T-helper 17 cell (primary cell): Measurements from ENCODE around the gene HS6ST3. TPM values are rescaled to one million over a fixed set of nuclear protein-coding genes. Genes with fewer than 3 reads are reported as not detected.
"Not testable (repeated sequence)": the region's sequence is repeated elsewhere in the genome, so short reads cannot be mapped to it uniquely, and the experiment has no call there.

Source experiments
- ATAC-seq: fragments of 150-1000 bp; cut with Tn5 transposase; 2 replicates; pipeline ENCODE4 v1.10.0; 2021; ENCODE audit warnings: mild to moderate bottlenecking, moderate library complexity
- DNase-seq, 3 donors: peaks; one replicate each; pipeline versions ENCODE4 v3.0.0 to v3.0.0-alpha.2; 2020 to 2021
- H3K9me3 ChIP-seq: one replicate; pipeline ENCODE4 v1.7.0; 2013; ENCODE audit warnings: low read length, mild to moderate bottlenecking; ENCODE audit not compliant: control insufficient read depth, poor library complexity, severe bottlenecking
- H3K27ac Mint-ChIP-seq: one replicate; pipeline ENCODE4 v1.8.0; 2022; ENCODE audit warnings: mild to moderate bottlenecking, moderate library complexity, mixed read lengths
- H3K27me3 Mint-ChIP-seq: one replicate; pipeline ENCODE4 v1.8.0; 2022; ENCODE audit warnings: mixed read lengths
- H3K36me3 Mint-ChIP-seq: one replicate; pipeline ENCODE4 v1.8.0; 2022; ENCODE audit warnings: low read depth, mixed read lengths
- H3K4me1 Mint-ChIP-seq: one replicate; pipeline ENCODE4 v1.8.0; 2022; ENCODE audit warnings: mild to moderate bottlenecking, mixed read lengths
- H3K4me3 Mint-ChIP-seq: one replicate; pipeline ENCODE4 v1.8.0; 2022; ENCODE audit warnings: mild to moderate bottlenecking, moderate library complexity, mixed read lengths
- total RNA-seq, 4 donors: library from RNA in 2 of 4; stranded (reverse) in 2 of 4; gene quantifications; one replicate each; pipeline ENCODE4 v1.2.3 and lab custom pipeline; 2022 to 2026

Gene HS6ST3
- total RNA-seq, 2 donors from 2014 or later: not detected

DNA sequence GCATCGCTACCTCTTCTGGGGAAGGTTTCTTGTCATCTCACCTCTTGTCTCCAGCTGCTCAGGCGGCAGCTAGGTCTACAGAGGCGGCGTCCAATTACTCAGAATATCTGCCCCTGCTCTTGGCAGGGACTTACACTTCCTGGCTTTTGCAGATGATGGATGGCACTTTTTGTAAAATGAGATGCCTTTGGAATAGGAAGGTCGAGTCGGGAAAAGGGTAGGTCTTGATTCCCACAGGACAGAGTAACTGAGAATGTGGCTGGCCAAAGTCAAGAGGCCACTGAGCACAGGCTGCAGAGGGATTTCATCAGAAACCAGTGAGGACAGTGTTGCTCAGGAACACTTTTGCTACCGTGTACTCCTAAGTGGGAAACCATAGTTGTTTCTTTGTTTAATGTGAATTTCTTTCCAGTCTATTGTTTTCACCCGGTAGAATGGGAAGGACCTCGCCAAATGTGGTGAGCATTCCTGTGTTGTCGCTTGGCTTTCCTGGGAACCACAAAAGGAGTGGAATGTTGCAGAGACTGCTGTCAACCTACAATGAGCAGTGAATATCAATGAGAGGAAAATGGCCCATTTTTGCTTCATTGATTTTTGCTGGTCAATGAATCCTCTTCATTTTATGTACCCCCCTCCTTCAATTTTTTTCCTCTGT lies 383.7 kb downstream of the HS6ST3 start:
- no peak for ATAC-seq

DNA sequence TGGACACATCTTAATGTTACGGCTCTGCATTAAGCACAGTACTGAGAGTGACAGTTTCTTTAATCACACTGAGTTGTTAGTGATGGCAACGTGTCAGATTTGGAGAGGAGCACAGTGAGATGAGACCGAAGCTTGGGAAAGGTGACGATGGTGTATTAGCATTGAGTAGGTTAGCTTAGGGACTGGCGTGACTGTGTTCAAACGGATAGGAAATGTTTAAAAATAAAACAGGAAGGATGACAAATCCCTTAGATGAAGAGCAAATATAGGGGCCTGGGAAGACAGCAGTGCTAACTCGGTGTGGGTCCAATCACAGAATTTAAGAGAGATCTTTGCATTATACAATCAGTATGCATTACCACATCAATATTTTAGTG lies 384.3 kb downstream of the HS6ST3 start:
- no peaks in the 10 kb centered on the region for H3K36me3 Mint-ChIP-seq
- ATAC-seq (no peak), DNase-seq (no peak)
- no peak overlapping the region for H3K4me3 Mint-ChIP-seq
- H3K27ac Mint-ChIP-seq: no peak overlapping the region
- no peaks in the 10 kb centered on the region for H3K9me3 ChIP-seq
- H3K27me3 Mint-ChIP-seq: no peaks in the 10 kb centered on the region
- no peaks in the 10 kb centered on the region for H3K4me1 Mint-ChIP-seq

More for the DNA sequence above, 383.7 kb downstream of the HS6ST3 start:
- H3K4me1 Mint-ChIP-seq: no peaks in the 10 kb centered on the region
- no peaks in the 10 kb centered on the region for H3K36me3 Mint-ChIP-seq
- H3K27me3 Mint-ChIP-seq: no peaks in the 10 kb centered on the region
- no peak overlapping the region for H3K4me3 Mint-ChIP-seq
- DNase-seq: no peak
- H3K9me3 ChIP-seq: no peaks in the 10 kb centered on the region
- no peak overlapping the region for H3K27ac Mint-ChIP-seq

DNA sequence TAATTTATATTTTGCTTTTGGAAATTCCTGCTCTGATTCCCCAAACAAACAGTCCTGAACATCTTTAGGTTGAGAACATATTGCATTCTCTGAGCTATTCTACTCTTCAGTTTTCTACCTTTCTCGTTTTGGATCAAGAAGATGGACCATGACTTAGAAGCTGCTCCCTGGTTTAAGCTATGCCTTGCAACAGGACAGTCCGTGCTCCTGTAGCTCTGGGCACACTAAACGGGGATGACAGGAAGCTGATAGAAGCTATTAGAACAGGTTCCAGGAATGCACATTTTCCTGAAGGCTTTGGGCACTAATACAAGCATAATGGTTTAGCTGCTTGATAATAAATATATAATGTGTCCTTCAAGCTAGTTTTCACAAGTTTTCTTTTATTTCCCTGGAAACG lies 385.2 kb downstream of the HS6ST3 start:
- H3K36me3 Mint-ChIP-seq: no peaks in the 10 kb centered on the region
- no peak overlapping the region for H3K27ac Mint-ChIP-seq
- ATAC-seq (no peak), DNase-seq (no peak)
- H3K4me3 Mint-ChIP-seq: no peak overlapping the region
- H3K9me3 ChIP-seq: no peaks in the 10 kb centered on the region
- no peaks in the 10 kb centered on the region for H3K4me1 Mint-ChIP-seq
- H3K27me3 Mint-ChIP-seq: no peaks in the 10 kb centered on the region

DNA sequence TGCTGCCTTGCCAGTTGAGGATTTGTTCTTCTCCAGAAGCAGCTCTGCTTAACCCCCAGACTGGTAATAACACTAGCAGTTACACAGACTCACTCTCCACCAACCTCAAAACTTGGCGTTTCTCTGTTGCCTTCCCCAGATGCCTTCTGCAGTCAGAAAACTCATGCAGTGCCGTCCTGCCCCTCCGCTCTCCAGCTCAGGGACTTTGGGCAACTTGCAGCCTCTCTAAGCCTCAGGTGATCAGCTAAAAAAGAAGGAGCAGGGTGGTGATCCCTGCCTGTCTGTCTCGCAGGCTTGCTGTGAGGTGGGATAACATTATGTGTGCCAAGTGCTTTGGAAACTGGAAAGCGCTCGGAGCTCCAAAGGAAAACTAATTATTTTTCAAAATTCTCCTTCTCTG lies 391.6 kb downstream of the HS6ST3 start:
- no peak overlapping the region for H3K27ac Mint-ChIP-seq
- no peaks in the 10 kb centered on the region for H3K4me1 Mint-ChIP-seq
- no peaks in the 10 kb centered on the region for H3K36me3 Mint-ChIP-seq
- H3K27me3 Mint-ChIP-seq: no peaks in the 10 kb centered on the region
- ATAC-seq (no peak), DNase-seq (no peak)
- no peaks in the 10 kb centered on the region for H3K9me3 ChIP-seq
- no peak overlapping the region for H3K4me3 Mint-ChIP-seq

DNA sequence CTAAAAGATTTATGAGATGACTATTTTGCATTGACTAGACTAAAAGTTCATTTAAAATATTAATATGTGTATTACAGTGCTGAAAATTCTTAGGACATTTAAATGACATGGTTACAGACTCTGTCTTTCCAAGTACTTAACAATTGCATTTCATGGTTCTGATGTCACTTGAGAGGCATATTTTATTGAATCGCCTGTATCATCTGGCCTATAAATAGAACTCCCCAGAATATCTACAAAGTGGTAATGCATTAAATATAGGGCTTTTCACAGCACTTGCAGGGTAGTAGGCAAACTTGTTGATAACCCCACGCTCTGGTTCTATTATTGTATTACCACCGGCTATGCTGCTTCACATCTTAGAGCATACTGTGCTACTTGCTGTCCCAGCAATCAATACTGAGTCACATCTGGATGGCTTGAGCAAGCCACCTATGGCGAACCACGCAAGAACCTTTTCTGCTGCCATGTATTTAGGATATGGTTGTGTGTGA lies 400.6 kb downstream of the HS6ST3 start:
- DNase-seq (no peak), ATAC-seq (no peak)
- Mint-ChIP-seq H3K27ac (no peak overlapping the region), H3K4me3 (no peak overlapping the region), H3K36me3 (no peaks in the 10 kb centered on the region), H3K27me3 (no peaks in the 10 kb centered on the region), H3K4me1 (no peaks in the 10 kb centered on the region)
- H3K9me3 ChIP-seq: no peaks in the 10 kb centered on the region

DNA sequence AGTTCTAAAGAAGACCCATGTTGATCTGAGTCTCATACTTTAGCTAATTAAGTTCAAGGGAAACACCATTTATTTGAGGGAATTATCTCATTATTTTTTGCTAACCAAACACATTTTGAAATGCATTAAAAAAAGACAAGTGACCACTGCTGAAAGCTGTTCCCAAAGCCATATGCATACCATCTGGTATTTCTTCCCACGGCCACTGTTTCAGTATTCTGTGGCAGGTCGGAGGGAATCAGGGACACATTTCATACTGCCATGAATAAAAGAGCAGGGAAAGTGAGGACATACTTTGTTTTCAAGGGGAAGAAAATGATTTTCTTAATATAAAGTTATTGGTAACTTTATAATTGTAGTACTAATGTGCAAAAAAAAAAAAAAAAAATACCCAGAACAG lies 401.2 kb downstream of the HS6ST3 start:
- DNase-seq (no peak), ATAC-seq (no peak)
- Mint-ChIP-seq H3K36me3 (no peaks in the 10 kb centered on the region), H3K4me3 (no peak overlapping the region), H3K4me1 (no peaks in the 10 kb centered on the region), H3K27me3 (no peaks in the 10 kb centered on the region), H3K27ac (no peak overlapping the region)
- H3K9me3 ChIP-seq: no peaks in the 10 kb centered on the region

DNA sequence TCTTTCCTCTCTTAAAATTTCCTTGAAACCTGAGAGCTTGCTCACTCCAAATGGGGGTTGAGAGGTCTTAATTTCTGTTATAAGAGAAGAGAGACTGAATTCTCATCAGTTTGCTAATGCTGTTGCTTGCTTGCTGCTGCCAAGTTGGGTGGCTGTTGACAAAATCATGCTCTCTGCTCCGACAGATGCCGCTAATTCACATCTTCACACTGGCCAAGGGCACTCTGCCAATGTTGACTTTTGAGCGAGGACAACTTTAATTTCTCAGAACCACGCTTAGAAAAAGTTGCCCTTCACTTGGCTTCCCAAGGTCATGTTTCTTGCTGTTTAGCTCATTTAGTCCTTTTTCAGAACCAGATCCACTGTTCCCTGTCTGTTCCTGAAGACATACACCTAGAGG lies 402.9 kb downstream of the HS6ST3 start:
- no peak for ATAC-seq
- H3K4me1 Mint-ChIP-seq: no peaks in the 10 kb centered on the region
- no peaks in the 10 kb centered on the region for H3K36me3 Mint-ChIP-seq
- no peak overlapping the region for H3K4me3 Mint-ChIP-seq
- no peak for DNase-seq
- no peaks in the 10 kb centered on the region for H3K27me3 Mint-ChIP-seq
- H3K9me3 ChIP-seq: no peaks in the 10 kb centered on the region
- H3K27ac Mint-ChIP-seq: no peak overlapping the region

DNA sequence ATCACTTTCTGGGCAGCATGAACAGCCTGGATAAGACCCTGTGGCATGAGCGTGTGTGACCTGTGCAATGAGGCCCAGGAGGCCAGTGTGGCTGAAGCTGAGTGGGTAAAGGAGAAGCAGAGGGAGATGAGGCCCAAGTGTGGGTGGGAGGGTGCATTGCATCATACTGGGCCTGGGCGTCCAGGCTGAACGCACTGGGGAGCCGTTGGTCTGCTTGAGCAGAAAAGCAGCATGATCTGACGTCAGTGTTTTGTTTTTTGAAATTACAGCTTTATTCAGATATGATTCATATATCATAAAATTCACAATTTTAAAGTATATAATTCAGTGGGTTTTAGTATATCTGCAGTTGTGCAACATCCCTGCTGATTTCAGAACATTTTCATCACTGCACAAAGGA lies 409.7 kb downstream of the HS6ST3 start:
- H3K9me3 ChIP-seq: no peaks in the 10 kb centered on the region
- ATAC-seq: no peak
- DNase-seq: no peak
- no peaks in the 10 kb centered on the region for H3K4me1 Mint-ChIP-seq
- no peak overlapping the region for H3K27ac Mint-ChIP-seq
- H3K27me3 Mint-ChIP-seq: no peaks in the 10 kb centered on the region
- H3K4me3 Mint-ChIP-seq: no peak overlapping the region
- no peaks in the 10 kb centered on the region for H3K36me3 Mint-ChIP-seq

DNA sequence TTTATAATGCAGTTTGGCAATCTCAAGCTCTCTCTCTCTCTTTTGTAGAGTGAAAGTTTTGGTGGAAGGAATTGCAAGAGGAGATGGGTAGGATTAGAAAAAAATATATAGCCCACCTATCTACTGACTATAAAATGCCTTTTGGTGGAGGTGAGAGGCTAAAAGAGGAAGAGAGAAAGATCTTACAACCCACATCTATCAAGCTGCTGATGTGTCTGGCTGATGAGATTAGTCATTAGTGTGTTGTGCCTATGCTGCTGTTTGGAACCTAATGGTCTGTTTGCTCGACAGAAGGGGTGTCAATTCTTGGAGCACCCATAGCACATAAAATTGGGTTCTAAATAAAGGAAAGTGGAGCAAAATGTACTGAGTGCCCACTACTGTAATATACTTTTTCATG lies 411.0 kb downstream of the HS6ST3 start:
- Mint-ChIP-seq H3K27me3 (no peaks in the 10 kb centered on the region), H3K27ac (no peak overlapping the region), H3K4me3 (no peak overlapping the region), H3K36me3 (no peaks in the 10 kb centered on the region), H3K4me1 (no peaks in the 10 kb centered on the region)
- ATAC-seq (no peak), DNase-seq (no peak)
- no peaks in the 10 kb centered on the region for H3K9me3 ChIP-seq

DNA sequence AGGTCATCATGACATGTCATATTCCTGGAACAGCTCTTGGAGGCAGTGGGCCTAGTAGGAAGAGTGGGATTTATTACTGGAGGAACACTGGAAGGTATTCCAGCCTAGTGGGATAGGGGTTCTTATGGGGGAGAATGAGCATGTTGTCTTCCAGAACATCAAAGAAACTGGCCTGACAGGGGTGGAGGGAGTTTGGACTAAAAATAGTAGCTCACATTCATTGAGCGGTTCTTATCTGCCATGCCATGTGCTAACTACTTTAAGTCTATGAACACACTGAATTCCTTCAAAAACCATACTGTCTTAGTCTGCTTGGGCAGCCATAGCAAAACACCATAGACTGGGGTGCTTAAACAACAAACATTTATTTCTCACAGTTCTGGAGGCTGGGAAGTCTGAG lies 413.6 kb downstream of the HS6ST3 start:
- no peaks in the 10 kb centered on the region for H3K9me3 ChIP-seq
- Mint-ChIP-seq H3K4me3 (no peak overlapping the region), H3K4me1 (no peaks in the 10 kb centered on the region), H3K27me3 (no peaks in the 10 kb centered on the region), H3K36me3 (no peaks in the 10 kb centered on the region), H3K27ac (no peak overlapping the region)
- ATAC-seq: no peak
- no peak for DNase-seq

DNA sequence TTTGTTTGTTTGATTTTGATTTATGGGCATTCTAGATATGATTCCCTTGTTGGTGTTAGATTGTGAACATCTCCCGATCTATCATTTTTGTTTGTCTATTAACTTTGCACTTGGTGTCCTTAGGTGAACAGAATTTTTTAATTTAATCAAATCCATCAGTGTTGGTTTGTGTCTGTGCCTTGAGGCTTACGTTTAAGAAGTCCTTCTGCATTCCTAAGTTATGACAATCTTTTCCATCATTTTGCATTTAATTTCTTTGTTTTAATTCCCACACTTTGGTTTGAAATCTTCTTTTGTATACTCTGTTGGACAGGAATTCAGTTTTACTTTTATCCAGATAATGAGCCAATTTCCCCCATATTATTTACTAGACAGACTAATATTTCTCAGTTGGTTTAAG lies 421.7 kb downstream of the HS6ST3 start:
- no peaks in the 10 kb centered on the region for H3K27me3 Mint-ChIP-seq
- no peak for DNase-seq
- ATAC-seq: no peak
- no peak overlapping the region for H3K4me3 Mint-ChIP-seq
- H3K27ac Mint-ChIP-seq: no peak overlapping the region
- no peaks in the 10 kb centered on the region for H3K36me3 Mint-ChIP-seq
- no peaks in the 10 kb centered on the region for H3K4me1 Mint-ChIP-seq
- H3K9me3 ChIP-seq: peaks cover 3% of the 10 kb centered on the region

DNA sequence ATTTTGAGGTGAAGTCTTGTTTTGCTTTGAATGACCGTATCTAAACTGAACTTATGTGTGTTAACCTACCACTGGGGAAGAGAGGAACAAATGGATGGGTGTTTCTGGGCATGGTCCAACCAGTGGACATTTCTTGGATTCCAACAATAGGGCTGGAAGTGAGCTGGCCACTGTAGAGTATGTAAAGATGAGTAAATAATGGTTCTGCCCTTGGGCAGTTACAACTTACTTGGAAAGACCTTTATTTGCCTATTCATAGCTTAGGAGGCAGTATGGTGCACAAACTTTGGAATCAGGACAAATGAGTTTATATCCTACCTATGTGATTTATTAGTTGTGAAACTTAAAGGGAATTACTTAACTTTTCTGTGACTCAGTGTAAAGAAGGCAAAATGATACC lies 429.5 kb downstream of the HS6ST3 start:
- Mint-ChIP-seq H3K27ac (no peak overlapping the region), H3K27me3 (no peaks in the 10 kb centered on the region), H3K4me3 (no peak overlapping the region), H3K4me1 (no peaks in the 10 kb centered on the region), H3K36me3 (no peaks in the 10 kb centered on the region)
- ATAC-seq (no peak), DNase-seq (no peak)
- H3K9me3 ChIP-seq: no peaks in the 10 kb centered on the region

DNA sequence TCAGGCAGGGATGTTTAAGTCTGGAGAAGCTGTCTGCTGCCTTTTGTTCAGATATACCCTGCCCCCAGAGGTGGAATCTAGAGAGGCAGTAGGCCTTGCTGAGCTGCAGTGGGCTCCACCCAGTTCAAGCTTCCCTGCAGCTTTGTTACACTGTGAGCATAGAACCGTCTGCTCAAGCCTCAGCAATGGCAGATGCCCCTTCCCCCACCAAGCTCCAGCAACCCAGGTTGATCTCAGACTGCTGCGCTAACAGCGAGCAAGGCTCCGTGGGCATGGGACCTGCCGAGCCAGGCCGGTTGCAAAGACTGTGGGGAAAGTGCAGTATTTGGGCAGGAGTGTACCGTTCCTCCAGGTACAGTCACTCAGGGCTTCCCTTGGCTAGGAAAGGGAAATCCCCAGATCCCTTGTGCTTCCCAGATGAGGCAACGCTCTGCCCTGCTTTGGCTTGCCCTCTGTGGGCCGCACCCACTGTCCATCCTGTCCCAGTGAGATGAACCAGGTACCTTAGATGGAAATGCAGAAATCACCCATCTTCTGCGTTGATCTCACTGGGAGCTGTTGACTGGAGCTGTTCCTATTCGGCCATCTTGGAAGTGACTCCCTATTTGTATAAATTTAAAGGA lies 434.6 kb downstream of the HS6ST3 start:
- not testable (repeated sequence) for H3K36me3 Mint-ChIP-seq, H3K27ac Mint-ChIP-seq, ATAC-seq

DNA sequence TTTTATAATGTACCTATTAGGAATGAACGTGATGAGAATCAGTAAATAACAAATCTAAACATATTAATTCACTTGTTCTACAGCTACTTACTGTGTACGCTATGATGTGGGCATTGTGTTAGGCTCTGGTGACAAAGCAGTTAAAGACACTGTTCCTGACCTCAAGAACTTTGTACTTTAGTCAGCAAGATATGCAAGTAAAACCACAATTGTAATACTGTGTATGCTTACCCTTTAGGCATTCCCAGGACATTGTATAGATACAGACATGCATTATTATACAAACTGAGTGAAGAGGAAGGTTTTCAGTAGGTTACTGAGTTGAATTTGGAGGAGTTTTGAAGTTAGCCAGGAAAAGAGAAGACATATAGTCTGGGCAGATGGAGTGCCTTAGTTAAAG lies 435.8 kb downstream of the HS6ST3 start:
- Mint-ChIP-seq H3K4me1 (no peaks in the 10 kb centered on the region), H3K27ac (no peak overlapping the region), H3K4me3 (no peak overlapping the region), H3K27me3 (no peaks in the 10 kb centered on the region), H3K36me3 (no peaks in the 10 kb centered on the region)
- DNase-seq (no peak), ATAC-seq (no peak)
- H3K9me3 ChIP-seq: no peaks in the 10 kb centered on the region

More for the DNA sequence above, 434.6 kb downstream of the HS6ST3 start:
- DNase-seq, H3K4me3 Mint-ChIP-seq, H3K27me3 Mint-ChIP-seq, H3K9me3 ChIP-seq, H3K4me1 Mint-ChIP-seq: not testable (repeated sequence)
